ENCODE data around the gene RARRES1.

RARRES1 gene

DNA sequence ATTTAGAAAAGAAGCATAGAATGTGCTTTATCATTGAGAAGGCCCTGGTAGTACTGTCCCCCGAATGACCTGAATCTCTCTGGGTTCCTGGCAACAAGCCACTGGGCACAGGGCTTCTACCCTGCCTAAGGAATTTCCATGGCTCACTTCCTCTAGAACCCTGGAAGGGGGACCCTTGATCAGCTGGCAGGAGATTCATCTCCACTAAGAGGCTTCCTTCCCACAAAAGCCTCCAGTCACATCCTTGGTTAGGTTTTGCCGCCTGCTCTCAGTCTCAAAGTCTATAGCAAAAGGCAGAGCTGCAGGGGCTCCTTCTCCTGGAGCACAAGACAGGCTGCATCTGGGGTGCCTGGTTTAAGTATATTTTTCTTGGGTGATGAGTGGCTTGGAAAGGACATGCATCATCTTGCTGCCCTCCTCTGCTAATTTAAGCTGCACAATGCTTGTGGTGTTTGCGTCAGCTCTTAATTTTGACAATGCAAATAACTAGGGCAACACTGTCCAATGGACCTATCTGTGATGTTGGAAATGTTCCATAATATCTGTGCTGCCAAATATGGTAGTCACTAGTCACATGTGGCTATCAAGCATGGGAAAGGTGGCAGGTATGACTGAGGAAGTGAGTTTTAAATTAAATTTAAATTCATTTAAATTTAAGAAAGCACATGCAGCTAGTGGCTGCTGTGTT, 33.4 kb upstream of the RARRES1 start:
- DNase-seq (ENCODE audit: low spot score), result no peak

DNA sequence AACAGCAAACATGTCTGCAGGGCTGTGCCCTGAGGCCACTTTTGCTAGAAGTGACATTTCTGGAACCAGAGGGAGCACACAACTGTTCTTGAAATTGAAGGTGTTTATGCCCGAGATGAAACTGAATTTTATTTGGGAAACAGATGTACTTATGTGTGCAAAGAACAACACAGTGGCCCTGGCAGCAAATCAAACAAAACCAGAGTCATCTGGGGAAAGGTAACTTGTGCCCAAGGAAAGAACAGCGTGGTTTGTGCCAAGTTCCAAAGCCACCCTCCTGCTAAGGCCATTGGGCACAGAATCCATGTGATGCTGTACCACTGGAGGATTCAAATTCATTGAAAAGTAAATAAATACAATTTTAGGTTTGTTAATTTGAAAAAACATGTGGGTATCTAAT, 31.2 kb upstream of the RARRES1 start:
- DNase-seq (ENCODE audit: low spot score), result no peak

DNA sequence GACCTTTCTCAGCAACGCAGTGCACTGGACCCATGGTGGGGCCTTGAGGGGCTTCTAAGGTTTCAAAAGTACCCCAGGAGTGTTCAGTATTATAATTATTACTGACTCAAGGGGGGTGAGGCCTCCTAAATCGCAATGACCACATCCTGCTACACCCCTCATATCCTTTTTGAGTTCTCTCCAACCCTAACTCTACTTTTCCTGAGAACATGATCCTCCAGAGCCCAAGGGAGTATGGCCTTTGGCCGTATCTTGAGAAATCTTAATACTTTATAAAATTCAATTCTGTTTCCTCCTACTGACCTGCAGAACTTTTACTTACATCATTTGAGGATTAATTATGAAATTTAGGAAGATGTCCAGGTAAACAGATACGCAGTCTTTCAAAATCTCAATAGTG, 30.4 kb upstream of the RARRES1 start:
- no peak for DNase-seq (ENCODE audit: low spot score)

DNA sequence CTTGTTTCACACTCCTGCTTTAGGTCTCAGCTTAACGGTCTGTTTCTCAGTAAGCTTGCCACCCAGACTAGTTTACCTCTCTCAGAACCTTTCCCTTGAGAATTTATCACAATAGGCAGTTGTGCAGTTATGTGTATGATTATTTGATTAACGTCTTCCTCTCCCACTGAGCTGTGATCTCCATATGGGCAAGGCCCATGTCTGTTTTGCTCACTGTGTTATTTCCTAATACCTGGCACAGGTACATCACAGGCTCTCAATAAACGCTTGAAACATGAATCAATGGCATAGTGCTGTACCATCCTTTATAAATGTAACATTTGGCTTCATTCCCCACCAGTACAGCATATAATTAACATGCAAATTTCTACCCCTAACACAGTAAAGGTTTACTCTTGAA, 29.1 kb upstream of the RARRES1 start:
- no peak for DNase-seq (ENCODE audit: low spot score)

DNA sequence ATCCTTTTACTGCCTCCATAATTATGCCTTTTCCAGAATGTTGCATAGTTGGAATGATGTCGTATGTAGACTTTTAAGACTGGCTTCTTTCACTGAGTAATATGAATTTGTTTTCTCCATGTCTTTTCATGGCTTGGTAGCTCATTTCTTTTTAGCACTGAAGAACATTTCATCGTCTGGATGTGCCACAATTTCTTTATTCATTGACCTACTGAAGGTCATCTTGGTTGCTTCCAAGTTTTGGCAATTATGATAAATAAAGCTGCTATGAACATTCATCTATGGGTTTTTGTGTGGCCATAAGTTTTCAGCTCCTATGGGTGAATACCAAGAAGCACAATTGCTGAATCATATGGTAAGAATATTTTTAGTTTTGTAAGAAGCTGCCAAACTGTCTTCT, 23.2 kb upstream of the RARRES1 start:
- DNase-seq (ENCODE audit: low spot score), result no peak

DNA sequence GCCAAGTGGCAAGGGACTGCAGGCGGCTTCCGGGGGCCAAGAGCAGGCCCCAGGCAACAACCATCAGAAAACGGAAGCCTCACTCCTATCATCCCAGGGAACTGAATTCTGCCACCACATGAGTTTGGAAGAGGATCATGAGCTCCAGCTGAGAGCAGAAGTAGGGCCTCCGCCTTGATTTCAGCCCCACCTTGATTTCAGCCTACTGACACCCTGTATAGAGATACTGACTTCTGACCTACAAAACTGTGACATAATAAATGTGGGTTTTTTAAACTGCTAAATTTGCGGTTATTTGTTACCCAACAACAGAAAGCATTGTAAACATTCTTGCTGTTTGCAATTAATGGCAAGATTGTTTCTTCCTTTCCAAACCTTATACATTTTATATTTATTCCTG, 21.6 kb upstream of the RARRES1 start:
- DNase-seq (ENCODE audit: low spot score), result no peak

DNA sequence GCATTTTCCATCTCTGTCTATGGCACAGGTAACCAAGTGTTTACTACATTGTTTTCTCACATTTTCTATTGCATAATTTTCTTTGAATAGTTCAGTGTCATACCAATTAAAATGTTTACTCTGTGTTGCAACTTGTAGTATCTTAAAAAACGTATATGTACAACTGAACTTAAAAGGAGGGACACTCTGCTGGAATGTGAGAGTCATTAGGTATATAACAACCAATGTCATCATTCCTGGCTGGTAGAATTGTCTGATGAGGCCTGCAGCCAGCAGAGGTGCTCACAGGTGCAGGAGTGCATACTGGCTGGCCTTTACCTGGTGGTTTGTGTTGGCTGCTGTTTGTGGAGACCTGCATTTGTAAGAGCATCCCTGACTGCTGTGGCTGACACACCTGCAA, 19.1 kb upstream of the RARRES1 start:
- DNase-seq (ENCODE audit: low spot score), result no peak

DNA sequence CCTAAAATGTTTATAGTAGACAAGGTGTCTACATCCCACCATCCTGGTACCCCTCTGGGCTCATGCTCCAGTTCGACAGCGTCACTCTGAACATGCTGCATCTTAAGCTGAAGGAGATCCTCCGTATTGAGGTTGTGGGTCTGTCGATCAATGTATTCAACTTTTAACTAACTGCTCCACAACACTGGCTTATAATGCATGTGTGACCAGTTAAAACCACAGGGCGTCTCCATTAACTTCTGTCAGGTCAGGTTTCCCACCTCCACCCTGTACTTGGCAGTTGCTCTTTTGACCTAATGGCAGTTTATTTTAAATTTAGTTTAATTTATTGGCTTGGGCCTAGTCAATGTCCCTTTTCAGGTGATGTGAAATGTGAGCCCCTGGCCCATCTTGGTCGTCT, 17.8 kb upstream of the RARRES1 start:
- no peak for DNase-seq (ENCODE audit: low spot score)

DNA sequence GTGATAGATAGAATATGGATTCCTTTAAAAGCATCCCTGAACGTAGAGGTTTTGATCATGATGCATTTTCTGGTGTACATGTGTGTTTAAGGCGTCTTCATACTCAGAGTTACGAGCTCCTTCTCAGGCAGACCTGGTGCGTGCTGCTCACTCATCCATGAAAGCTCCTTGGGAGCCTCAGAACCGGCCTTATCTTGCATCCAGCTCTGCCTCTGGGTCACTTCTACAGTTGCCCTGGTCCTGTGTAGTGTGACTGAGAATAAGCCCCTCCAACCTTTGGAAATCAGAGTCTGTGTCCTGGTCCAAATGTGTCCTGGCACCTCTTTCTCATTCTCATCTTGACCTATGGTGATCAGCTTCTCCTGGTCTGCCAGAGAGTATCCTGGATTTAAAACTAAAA, 17.3 kb upstream of the RARRES1 start:
- DNase-seq (ENCODE audit: low spot score), result no peak

DNA sequence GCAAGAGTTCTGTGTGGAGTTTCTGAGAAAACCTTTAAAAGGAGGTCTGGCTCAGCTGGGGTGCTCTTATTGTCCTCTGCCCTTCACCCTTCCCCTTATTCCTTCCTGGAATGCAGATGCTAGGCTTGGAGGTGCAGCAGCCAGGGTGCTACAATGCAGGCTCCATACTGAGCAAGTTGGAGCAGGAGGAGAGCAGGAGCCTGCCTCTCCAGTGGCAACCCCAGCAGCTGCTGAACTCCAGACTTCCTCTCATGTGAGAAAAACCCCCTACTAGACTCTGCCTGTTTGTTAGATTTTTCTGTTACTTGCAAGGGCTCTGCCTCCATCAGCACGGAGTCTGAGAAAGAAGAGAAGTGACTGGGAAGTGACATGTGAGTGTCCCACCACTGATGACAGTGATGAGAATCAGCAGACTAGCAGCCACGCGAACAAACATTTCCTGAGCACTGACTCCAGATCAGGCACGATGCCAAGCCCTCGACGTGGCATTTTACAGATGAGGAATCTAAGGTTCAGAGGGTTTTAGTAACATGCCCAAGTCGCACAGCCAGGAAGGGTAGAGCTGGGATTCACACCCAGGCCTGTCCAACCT, 16.1 kb upstream of the RARRES1 start:
- peak; percentile 89 for DNase-seq (ENCODE audit: low spot score)

DNA sequence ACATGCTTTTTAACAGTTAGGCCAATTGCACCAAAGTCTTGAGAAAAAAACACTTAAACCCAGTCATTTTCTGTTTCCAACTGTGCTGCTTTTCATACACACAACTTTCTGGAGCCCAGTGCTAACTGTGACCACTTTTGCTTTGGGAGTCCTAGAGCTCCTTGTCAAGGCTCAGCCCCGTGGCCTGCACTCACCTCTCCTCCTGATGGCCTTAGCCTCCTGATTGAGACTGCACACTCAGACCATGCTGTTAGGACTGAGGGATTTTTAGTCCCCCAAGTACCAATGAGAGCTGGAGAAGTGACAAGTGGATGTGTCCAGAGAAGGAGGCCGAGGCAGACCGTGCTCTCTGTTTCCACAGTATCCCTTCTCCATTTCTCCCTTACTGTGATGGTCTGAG, 15.2 kb upstream of the RARRES1 start:
- DNase-seq (ENCODE audit: low spot score), result no peak

DNA sequence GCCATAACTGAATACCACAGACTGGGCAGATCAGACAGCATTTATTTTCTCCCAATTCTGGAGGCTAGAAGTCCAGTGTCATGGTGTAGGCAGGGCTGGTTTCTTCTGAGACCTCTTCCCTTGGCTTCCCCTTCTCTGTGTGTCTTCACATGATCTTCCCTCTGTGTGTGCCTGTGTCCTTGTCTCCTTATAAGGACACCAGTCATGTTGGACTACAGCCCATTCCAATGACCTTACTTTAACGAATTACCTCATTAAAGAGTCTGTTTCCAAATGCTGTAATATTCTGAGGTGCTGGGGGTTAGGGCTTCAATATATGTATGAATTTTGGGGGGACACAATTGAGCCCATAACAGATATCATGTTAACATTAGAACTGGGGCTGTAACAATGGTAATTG, 13.3 kb upstream of the RARRES1 start:
- DNase-seq (ENCODE audit: low spot score), result peak; percentile 72

DNA sequence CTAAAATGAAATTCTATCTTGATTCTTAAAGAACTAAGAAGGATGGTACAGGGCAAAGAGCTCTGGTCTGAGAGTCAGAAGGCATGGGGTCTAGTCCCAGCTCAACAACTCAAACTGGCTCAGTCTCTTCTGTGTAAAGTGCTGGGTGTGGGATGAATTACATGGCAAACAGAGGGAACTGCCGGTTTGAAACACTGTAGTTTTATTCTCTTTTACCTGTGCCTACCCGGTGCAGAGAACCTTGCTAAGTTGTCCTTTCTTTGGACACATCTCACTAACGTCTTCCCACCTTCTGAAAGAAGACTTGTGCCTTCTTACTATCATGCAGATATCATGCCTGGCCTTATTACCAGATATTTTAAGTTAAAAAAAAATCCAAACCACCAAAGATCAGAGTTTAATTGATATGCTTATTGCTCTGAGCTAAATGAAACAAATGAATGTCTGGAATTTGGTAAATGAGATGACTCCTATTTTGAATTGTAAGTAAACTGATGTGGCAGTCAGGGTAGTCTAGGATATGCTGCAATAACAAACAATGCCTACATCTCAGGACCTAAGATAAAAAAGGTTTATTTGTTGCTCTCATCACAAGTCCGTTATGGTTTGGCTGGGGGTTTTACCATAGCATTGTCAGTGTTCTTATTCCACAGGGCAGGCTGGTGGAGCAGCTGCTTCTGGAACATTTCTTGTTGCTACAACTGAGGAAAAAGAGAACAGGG, 12.5 kb upstream of the RARRES1 start:
- DNase-seq (ENCODE audit: low spot score), result no peak

DNA sequence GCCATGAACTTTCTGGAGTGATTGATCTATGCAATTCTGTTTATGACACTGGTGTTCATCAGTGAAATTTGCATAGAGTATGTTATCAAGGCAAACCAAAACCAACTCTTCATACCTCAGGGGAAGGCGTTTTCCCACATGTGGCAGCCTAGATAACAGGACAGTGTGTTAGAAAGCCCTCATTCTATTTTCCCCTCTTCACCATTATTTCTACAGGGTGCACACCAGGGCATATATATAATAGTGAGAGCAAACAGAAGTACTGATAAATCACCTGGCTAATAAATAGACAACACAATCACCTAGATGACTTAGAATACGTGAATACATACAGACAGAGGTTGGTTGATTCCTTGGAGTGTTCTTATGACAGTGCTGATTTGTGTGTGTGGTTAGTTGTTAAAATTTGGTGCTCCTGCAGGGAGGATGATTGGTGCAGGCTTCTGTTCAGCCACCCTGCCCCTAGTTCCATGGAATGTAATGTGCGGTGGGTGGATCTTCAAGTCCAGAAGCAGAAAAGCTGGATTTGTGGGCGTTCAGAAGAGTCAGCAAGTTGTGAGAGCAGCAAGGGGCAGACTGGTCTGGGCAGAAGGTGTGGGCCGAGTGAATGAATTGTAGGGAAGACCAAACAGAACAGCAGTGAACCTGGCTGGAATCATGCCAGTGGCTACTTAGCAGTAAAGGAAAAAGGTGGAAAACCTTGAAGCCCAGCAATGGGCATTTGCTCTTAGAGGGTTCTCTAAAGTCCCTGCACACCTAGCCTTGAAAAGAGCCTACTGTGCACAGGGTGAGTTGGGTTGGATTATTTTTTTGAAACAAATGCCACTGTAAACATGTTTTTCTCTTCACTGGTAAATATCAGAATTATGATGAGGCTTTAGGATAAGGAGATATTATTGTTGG, 11.7 kb upstream of the RARRES1 start:
- DNase-seq (ENCODE audit: low spot score), result peak; percentile 88

DNA sequence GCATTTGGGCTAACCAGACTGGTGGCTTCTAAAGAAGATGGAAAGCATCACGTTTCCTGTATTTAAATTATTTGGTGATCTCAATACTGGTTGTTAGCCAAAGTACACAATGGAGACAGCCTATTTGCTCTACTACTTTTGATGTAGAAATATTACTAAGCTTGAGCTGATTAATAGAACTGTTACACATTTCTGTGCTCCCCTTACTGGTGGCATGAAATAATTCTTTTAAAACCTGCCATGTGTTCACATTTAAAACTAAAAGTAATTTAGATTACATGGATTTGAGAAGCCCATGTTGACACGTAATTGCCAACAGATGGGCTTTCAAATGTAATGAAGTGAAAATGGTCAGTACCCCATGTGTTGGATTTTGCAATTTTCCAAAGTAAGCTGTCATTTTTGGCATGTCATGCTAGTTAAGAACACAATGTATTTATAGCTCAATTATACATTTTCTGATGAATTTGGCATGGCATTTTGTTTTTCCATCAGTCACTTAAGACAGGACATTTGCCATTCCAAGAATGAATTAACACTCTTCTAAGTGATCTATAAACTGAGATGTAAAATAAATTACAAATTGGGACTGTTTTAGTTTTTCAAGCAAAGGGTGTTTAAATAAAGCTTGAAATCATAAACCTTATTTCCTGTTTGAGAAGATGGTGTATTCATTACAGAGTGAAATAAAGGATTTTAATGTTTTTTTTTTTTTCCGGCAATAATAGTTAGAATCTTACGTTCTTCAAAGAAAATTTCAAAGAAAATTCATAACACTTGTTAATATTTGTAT, 10.8 kb upstream of the RARRES1 start:
- no peak for DNase-seq (ENCODE audit: low spot score)

DNA sequence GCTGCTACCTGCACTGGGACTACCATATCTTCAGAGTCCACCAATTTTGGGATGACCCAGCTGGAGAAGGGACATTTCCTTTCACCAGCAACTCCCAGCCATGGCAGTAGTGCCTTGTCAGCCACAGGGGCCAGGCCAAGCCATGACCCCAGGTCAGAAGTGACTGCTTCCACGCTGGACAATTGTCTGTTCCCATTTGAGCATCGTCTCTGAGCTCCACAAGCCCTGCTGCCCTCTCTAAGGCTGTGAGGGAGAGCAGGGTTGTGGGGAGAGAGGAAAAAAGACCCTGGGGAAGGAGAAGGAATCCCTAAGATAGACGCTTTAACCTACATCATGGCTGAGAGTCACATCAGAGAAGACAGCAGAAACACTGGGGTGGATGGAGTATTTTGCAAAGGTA, 7.4 kb upstream of the RARRES1 start:
- no peak for DNase-seq (ENCODE audit: low spot score)

DNA sequence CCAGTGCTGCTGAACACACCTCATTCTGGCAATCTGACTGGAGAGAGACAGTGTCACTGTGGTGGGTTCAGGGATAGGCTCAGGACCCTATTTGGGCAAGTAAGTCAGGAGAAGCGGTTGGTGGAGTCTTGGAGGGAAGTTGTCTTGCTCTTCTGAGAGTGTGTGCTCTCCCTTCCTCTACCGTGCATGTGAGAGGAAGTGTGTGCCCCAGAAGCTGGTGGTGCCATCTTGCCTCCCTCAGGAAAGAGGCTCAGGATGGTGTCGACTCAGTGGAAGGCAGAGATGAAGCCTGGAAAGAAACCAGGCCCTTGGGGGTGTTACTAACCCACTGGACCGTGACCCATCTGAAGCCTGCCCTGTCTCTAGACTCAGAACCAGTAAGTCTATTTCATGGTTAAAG, 6.8 kb upstream of the RARRES1 start:
- no peak for DNase-seq (ENCODE audit: low spot score)

DNA sequence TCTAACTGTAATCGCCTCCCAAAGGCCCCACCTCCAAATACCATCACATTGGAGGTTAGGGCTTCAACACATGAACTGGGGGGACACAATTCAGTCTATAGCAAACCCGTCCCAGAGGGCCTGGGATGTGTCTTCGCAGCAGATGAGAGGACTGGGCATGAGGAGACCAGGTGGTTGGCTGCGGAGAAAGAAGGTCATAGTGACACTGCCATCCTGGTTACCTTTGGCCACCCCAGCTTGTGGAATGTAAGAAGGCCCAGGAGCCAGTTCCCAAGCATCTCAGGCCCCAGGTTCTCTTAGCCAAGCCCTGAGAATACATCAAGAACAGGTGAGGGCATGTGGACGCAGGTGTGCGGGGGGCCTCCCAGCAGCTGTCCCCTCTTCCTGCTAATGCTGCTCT, 6.4 kb upstream of the RARRES1 start:
- DNase-seq (ENCODE audit: low spot score), result no peak

DNA sequence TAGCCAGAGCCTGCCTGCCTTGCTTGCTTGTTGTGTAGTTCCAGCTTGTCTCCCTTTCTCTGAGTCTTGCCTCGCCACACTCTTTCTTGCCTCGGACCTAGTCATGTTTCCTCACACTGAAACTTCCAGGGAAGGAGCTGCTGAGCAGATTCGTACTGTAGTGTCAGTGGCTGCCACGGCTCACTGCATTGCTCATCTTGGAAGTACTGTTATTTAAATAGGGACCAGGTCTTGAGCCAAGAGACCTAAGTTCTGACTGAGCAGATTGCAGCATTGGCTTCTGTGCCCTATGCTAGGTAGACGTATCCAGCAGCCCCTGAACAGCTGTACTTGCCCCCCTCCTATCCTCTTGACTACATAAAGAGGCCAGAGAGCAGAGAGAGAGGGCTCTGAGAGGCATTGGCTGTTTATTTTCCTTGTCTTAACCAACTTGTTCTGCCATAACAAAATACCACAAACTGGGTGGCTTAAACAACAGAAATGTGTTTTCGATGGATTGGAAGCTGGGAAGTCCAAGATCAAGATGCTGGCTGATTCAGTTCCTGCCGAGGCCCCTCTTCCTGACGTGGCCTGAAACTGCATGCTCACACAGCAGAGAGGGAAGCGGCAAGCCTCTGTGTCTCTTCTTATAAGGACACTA, 5.8 kb upstream of the RARRES1 start:
- DNase-seq (ENCODE audit: low spot score), result no peak

DNA sequence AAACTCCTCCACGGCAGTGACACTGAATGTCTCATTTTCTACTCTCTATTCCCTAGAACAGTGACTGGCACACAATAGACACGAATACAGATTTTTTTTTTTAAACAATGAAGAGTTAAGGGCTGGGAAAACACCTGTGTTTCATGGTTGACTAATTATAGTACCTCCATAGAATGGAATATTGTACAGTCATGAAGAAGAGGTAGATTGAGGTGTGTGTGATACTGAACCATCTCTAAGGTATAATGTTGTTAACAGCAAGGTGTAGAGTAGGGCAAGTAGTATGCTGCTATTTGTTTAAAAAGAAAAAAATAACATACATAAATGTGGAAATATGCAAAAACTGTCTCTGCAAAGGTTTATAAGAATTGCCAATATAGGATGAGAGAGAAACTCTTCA, 5.2 kb upstream of the RARRES1 start:
- DNase-seq (ENCODE audit: low spot score), result no peak

DNA sequence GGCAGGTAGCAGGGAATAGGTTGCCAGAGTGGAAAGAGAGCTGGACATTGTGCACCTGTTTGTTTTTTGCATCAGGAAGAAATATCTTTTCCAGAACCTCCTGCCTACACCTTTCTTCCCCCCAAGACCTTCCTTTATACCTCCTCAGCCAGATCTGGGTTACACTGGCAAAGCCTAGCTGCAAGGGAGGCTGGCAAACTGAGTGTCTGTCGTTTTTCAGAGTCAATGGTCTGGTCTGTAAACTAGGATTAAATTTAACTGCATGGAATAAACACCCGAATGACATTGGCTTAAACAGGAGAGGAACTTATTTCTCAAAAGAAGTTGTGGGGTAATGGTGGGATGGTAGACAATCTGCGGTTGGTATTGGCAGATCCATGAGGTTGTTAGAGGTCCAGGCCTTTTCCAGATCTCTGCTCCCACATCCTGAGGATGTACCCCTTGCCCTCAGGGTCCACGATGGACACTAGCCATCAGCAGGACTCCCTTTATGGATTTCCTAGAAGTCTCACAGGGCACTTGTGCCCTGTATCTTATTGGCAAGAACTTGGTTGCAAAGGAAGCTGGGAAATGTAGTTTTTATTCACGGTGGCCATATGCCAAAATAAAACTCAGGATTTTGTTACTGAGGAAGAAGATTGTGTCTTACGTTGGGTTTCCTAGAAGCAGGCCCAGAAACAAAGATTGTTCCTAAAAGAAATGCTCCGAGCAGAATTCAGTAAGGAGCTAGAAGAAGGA, 3.2 kb upstream of the RARRES1 start:
- no peak for DNase-seq (ENCODE audit: low spot score)

Measured in hematopoietic multipotent progenitor cell treated with erythropoietin and hydrocortisone succinate and interleukin-3 and kit ligand, for 17 days (in vitro differentiated cells).